IMR-90 (cell line): ENCODE data around the gene SAXO1. TPM values are rescaled to one million over a fixed set of nuclear protein-coding genes. Genes with fewer than 3 reads are reported as not detected.

Experiments used
- ATAC-seq: fragments of 200-7000 bp; cut with Tn5 transposase; 2 replicates; pipeline ENCODE4 v1.9.1; 2020; ENCODE audit warnings: low read depth, mild to moderate bottlenecking, moderate library complexity
- BruUV-seq: library from RNA; stranded (reverse); fragments of 400-500 nt; replicated peaks from 2 replicates; lab custom pipeline; 2021; lab: Mats Ljungman, UMichigan
- CTCF ChIA-PET: fragments of 300-600 bp; formaldehyde crosslinking; extraction: SDS; loops from one replicate; lab custom pipeline; 2021; ENCODE audit warnings: antibody characterized with exemption; lab: Yijun Ruan, JAX
- POLR2A ChIA-PET: fragments of 300-600 bp; sonication (Branson Sonifier 250); formaldehyde crosslinking; loops from one replicate; lab custom pipeline; 2022; ENCODE audit warnings: antibody characterized with exemption; ENCODE audit not compliant: unreplicated experiment; lab: Charles Lee
- DNase-seq: peaks from one replicate; pipeline ENCODE4 v3.0.0; 2013
- H2AFZ ChIP-seq: replicated peaks from 2 replicates; pipeline ENCODE3; 2013; ENCODE audit warnings: low read length, mild to moderate bottlenecking; ENCODE audit not compliant: poor library complexity
- H2AK5ac ChIP-seq: 2 replicates; pipeline ENCODE4 v1.6.1; 2013; ENCODE audit warnings: low read depth, low read length, inconsistent platforms
- H2AK9ac ChIP-seq: replicated peaks from 2 replicates; pipeline ENCODE3; 2013; ENCODE audit warnings: mild to moderate bottlenecking, low read depth, low read length, moderate library complexity; ENCODE audit not compliant: poor library complexity
- H2BK120ac ChIP-seq: 2 replicates; pipeline ENCODE4 v1.6.1; 2013; ENCODE audit warnings: low read depth, low read length, inconsistent platforms
- H2BK15ac ChIP-seq: 3 replicates; pipeline ENCODE4 v1.6.1; 2013; ENCODE audit warnings: low read depth, low read length, inconsistent platforms
- H2BK20ac ChIP-seq: 2 replicates; pipeline ENCODE4 v1.6.1; 2013; ENCODE audit warnings: low read depth, mild to moderate bottlenecking, inconsistent platforms, low read length, moderate library complexity
- H2BK5ac ChIP-seq: 2 replicates; pipeline ENCODE4 v1.6.1; 2013; ENCODE audit warnings: mild to moderate bottlenecking, low read depth, low read length, inconsistent platforms; ENCODE audit not compliant: poor library complexity, severe bottlenecking
- H3K14ac ChIP-seq: replicated peaks from 2 replicates; pipeline ENCODE4 v1.6.1; 2013; ENCODE audit warnings: low read depth, low read length, inconsistent platforms
- H3K18ac ChIP-seq: 2 replicates; pipeline ENCODE4 v1.6.1; 2013; ENCODE audit warnings: low read depth, low read length, control low read depth
- H3K23ac ChIP-seq: 2 replicates; pipeline ENCODE4 v1.6.1; 2013; ENCODE audit warnings: low read depth, low read length, inconsistent platforms
- H3K27ac ChIP-seq: 2 replicates; pipeline ENCODE4 v1.5.1; 2013; ENCODE audit warnings: mild to moderate bottlenecking, control low read depth, low read length; ENCODE audit not compliant: insufficient read depth
- H3K27me3 ChIP-seq: 2 replicates; pipeline ENCODE4 v1.6.1; 2013; ENCODE audit warnings: low read length; ENCODE audit not compliant: control insufficient read depth, insufficient read depth
- H3K36me3 ChIP-seq: 2 replicates; pipeline ENCODE4 v1.6.1; 2013; ENCODE audit warnings: low read length, mixed read lengths; ENCODE audit not compliant: control insufficient read depth, insufficient read depth
- H3K4ac ChIP-seq: 2 replicates; pipeline ENCODE4 v1.6.1; 2013; ENCODE audit warnings: low read depth, low read length, inconsistent platforms
- H3K4me1 ChIP-seq: 2 replicates; pipeline ENCODE4 v1.6.1; 2013; ENCODE audit warnings: low read length, mixed read lengths; ENCODE audit not compliant: control insufficient read depth, insufficient read depth
- H3K4me2 ChIP-seq: 2 replicates; pipeline ENCODE4 v1.6.1; 2013; ENCODE audit warnings: low read depth, mild to moderate bottlenecking, control low read depth, low read length, moderate library complexity
- H3K4me3 ChIP-seq: 2 replicates; pipeline ENCODE4 v1.5.1; 2013; ENCODE audit warnings: low read depth, mild to moderate bottlenecking, control low read depth, low read length, moderate library complexity; ENCODE audit not compliant: insufficient read depth
- H3K56ac ChIP-seq: 2 replicates; pipeline ENCODE4 v1.6.1; 2013; ENCODE audit warnings: low read length, inconsistent platforms; ENCODE audit not compliant: insufficient read depth; ENCODE audit errors: extremely low read depth
- H3K79me1 ChIP-seq, 2 experiments: 2 replicates each; pipeline ENCODE4 v1.6.1; 2013; ENCODE audit warnings: low read length in 2 of 2, inconsistent platforms in 1 of 2, low read depth in 1 of 2
- H3K9ac ChIP-seq: 2 replicates; pipeline ENCODE4 v1.6.1; 2013; ENCODE audit warnings: low read depth, low read length, control low read depth
- H3K9me1 ChIP-seq: 2 replicates; pipeline ENCODE4 v1.6.1; 2013; ENCODE audit warnings: low read length, inconsistent platforms; ENCODE audit not compliant: insufficient read depth
- H3K9me3 ChIP-seq: 2 replicates; pipeline ENCODE4 v1.6.1; 2013; ENCODE audit warnings: low read length; ENCODE audit not compliant: control insufficient read depth, insufficient read depth
- H4K20me1 ChIP-seq: 2 replicates; pipeline ENCODE4 v1.6.1; 2013; ENCODE audit warnings: low read length, inconsistent platforms; ENCODE audit not compliant: insufficient read depth
- H4K5ac ChIP-seq: 2 replicates; pipeline ENCODE4 v1.6.1; 2013; ENCODE audit warnings: mild to moderate bottlenecking, low read depth, low read length, control low read depth
- H4K8ac ChIP-seq, 2 experiments: 2 replicates each; pipeline ENCODE4 v1.6.1; 2013; ENCODE audit warnings: low read depth in 2 of 2, low read length in 2 of 2, control low read depth in 1 of 2, inconsistent platforms in 1 of 2
- H4K91ac ChIP-seq: 2 replicates; pipeline ENCODE4 v1.6.1; 2013; ENCODE audit warnings: low read depth, low read length, inconsistent platforms; ENCODE audit not compliant: insufficient read depth
- MXI1 ChIP-seq: IDR thresholded peaks from 2 replicates; pipeline ENCODE4 v1.6.1; 2012; ENCODE audit warnings: low read depth, mild to moderate bottlenecking, low read length, moderate library complexity, borderline replicate concordance
- RAD21 ChIP-seq: IDR thresholded peaks from 2 replicates; pipeline ENCODE4 v1.6.1; 2012; ENCODE audit warnings: low read length, improper control_type of control experiment
- USF2 ChIP-seq: fragments of 150-350 bp; IDR thresholded peaks from 2 replicates; pipeline ENCODE4 v1.6.1; 2017; ENCODE audit warnings: mild to moderate bottlenecking, antibody characterized with exemption, low read length, low read depth
- WGBS, 2 experiments: methylation state at CpG; one replicate each; pipeline versions ENCODE4 v1.1.5 to v1.1.7; 2013; ENCODE audit warnings: missing lambda C conversion rate in 2 of 2; ENCODE audit not compliant: insufficient read length in 1 of 2; ENCODE audit errors: extremely low coverage in 2 of 2; 5-methylcytosine and 5-hydroxymethylcytosine counted together
- dilution Hi-C: fragments of 300-500 bp; cut with HindIII; formaldehyde crosslinking; loops from one replicate; pipeline ENCODE4 v1.14.3; 2018; ENCODE audit warnings: low sequenced_read_pairs; ENCODE audit not compliant: unreplicated experiment
- in situ Hi-C: fragments of 300-500 bp; cut with MboI; formaldehyde crosslinking; loops from 3 replicates; pipeline ENCODE4 v1.14.3; 2019; ENCODE audit warnings: low sequenced_read_pairs, inconsistent platforms, mixed read lengths
- intact Hi-C: fragments of 100-400 bp; cut with micrococcal nuclease; formaldehyde crosslinking; loops from 2 replicates; pipeline ENCODE4 v1.10.0; 2022
- polyA plus RNA-seq, 3 experiments: library from polyadenylated mRNA; depleted of rRNA; stranded (reverse); fragments of >200 nt; gene quantifications; 2 replicates each; pipeline ENCODE4 v1.2.3, GENCODE V29; 2012; ENCODE audit warnings: low replicate concordance in 1 of 3
- total RNA-seq: library from RNA; depleted of rRNA; stranded (reverse); fragments of >200 nt; gene quantifications from 2 replicates; pipeline ENCODE4 v1.2.3, GENCODE V29; 2012

SAXO1 gene
- total and polyA plus RNA-seq, 2 of the 4 experiments (the other 2 are of a cell fraction), result not detected

DNA sequence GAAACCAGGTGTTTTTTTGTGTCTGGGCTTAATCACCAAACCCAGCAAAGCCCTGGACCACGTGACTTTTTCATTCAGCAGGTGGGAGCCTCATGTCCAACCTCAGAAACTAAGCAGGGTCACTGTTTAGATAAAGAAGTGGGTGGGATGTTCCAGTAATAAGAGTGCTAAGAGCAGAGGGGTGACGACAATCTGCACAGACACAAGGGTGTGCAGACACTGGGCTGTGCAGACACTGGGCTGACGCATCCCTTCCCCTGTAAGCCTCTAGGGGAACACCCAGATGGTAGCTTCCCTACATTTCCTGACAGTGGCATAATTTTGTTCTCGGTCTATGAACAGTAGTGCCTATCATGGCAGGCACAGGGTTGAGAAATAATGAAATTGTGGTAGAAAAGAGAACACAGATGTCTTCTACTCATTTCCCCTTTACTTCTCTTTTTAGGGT is 85.1 kb downstream of the SAXO1 start:
- Histone ChIP-seq H3K9ac (no peak overlapping the region), H3K4me1 (no peaks in the 10 kb centered on the region), H3K9me3 (0 out of 2 replicates have a peak, but pooled peaks cover 2% of the 10 kb centered on the region), H4K20me1 (no peaks in the 10 kb centered on the region), H3K18ac (no peak overlapping the region), H2AK9ac (no peak overlapping the region), H3K56ac (no peak overlapping the region), H4K5ac (no peak overlapping the region), H4K91ac (no peak overlapping the region), H2AK5ac (no peak overlapping the region), H3K9me1 (0 out of 2 replicates have a peak, but pooled peaks cover 3% of the 10 kb centered on the region), H3K27ac (no peak overlapping the region), H4K8ac (no peak overlapping the region), H3K4me2 (no peak overlapping the region), H3K4me3 (no peak overlapping the region), H2BK120ac (no peak overlapping the region), H3K4ac (no peak overlapping the region), H3K27me3 (peaks cover 42% of the 10 kb centered on the region), H3K23ac (no peak overlapping the region), H3K14ac (no peak overlapping the region), H3K36me3 (no peaks in the 10 kb centered on the region), H2AFZ (no peak overlapping the region), H2BK20ac (no peak overlapping the region), H2BK15ac (no peak overlapping the region), H3K79me1 (no peaks in the 10 kb centered on the region), H2BK5ac (no peak overlapping the region)
- dilution Hi-C loops (no loop called here), intact Hi-C loops (no loop called here), in situ Hi-C loops (no loop called here)
- no TSS peak for BruUV-seq
- ChIA-PET CTCF (no interaction called here), POLR2A (no interaction called here)
- ATAC-seq (no peak), DNase-seq (peak; percentile 6)
- no peak for TF ChIP-seq MXI1
- TF ChIP-seq USF2, result peak; percentile 22; the same call in 1 of the 2 replicates
- TF ChIP-seq RAD21, result no peak
- WGBS, 2 experiments, result no CpG with 5 or more reads among the region's 4 CpGs
